Endodermal cell (in vitro differentiated cells): Measurements from ENCODE around the gene TMEM60. TPM values are rescaled to one million over a fixed set of nuclear protein-coding genes. Genes with fewer than 3 reads are reported as not detected.
A peak's percentile ranks its signal among the peaks of the same experiment; 100 is the strongest.

Experiments
- DNase-seq: peaks from one replicate; pipeline ENCODE4 v3.0.0-alpha.2; 2017
- H3K27ac ChIP-seq: 2 replicates; pipeline ENCODE4 v1.5.1; 2013; ENCODE audit warnings: mild to moderate bottlenecking, low read depth, low read length, moderate library complexity
- H3K27me3 ChIP-seq: 2 replicates; pipeline ENCODE4 v1.6.1; 2013; ENCODE audit warnings: mild to moderate bottlenecking, low read length, moderate library complexity; ENCODE audit not compliant: insufficient read depth, control insufficient read depth, poor library complexity, severe bottlenecking
- H3K36me3 ChIP-seq: 2 replicates; pipeline ENCODE4 v1.7.0; 2013; ENCODE audit warnings: mild to moderate bottlenecking, low read length, moderate library complexity; ENCODE audit not compliant: control insufficient read depth, insufficient read depth
- H3K4me1 ChIP-seq: one replicate; pipeline ENCODE4 v1.7.0; 2013; ENCODE audit warnings: low read length; ENCODE audit not compliant: control insufficient read depth, insufficient read depth
- H3K4me3 ChIP-seq: 2 replicates; pipeline ENCODE4 v1.5.1; 2013; ENCODE audit warnings: mild to moderate bottlenecking, low read length, moderate library complexity
- H3K9ac ChIP-seq: 2 replicates; pipeline ENCODE4 v1.6.1; 2013; ENCODE audit warnings: mild to moderate bottlenecking, low read length, moderate library complexity; ENCODE audit not compliant: poor library complexity, severe bottlenecking; ENCODE audit errors: extremely low read depth
- H3K9me3 ChIP-seq: 2 replicates; pipeline ENCODE4 v1.6.1; 2013; ENCODE audit warnings: mild to moderate bottlenecking, low read length, moderate library complexity; ENCODE audit not compliant: control insufficient read depth
- H3K27ac Mint-ChIP-seq: 2 replicates; pipeline ENCODE4 v1.8.0; 2020; ENCODE audit warnings: mixed read lengths
- H3K27me3 Mint-ChIP-seq: 2 replicates; pipeline ENCODE4 v1.8.0; 2021; ENCODE audit warnings: mild to moderate bottlenecking, mixed read lengths; ENCODE audit not compliant: insufficient read depth
- H3K36me3 Mint-ChIP-seq: 2 replicates; pipeline ENCODE4 v1.8.0; 2020; ENCODE audit warnings: low read depth, mixed read lengths
- H3K4me1 Mint-ChIP-seq: 2 replicates; pipeline ENCODE4 v1.8.0; 2020; ENCODE audit warnings: mixed read lengths
- H3K4me3 Mint-ChIP-seq: 2 replicates; pipeline ENCODE4 v1.8.0; 2020; ENCODE audit warnings: mild to moderate bottlenecking, moderate library complexity, mixed read lengths
- H3K9me3 Mint-ChIP-seq: 2 replicates; pipeline ENCODE4 v1.8.0; 2020; ENCODE audit warnings: mild to moderate bottlenecking, mixed read lengths
- WGBS, 2 experiments: methylation state at CpG; one replicate each; pipeline versions ENCODE4 v1.1.5 to v1.1.7; 2013; ENCODE audit warnings: missing lambda C conversion rate in 2 of 2, mixed read lengths in 1 of 2; ENCODE audit not compliant: insufficient coverage in 1 of 2, insufficient read length in 1 of 2; 5-methylcytosine and 5-hydroxymethylcytosine counted together
- total RNA-seq, 2 donors: library from RNA; stranded (reverse); fragmentation: NEBNext Ultra II Directional in 1 of 2; extraction: Animal tissue kit (Norgen Biotek cat#: 25700) in 1 of 2; gene quantifications; 2 replicates in 1 of 2; 3 replicates in 1 of 2; pipeline ENCODE4 v1.2.1, GENCODE V29; 2021
- TF ChIP-seq, protein P1 (sequence below): fragments of 200-600 bp; sonication (generic); conservative IDR thresholded peaks from 2 replicates; pipeline ENCODE4 v1.5.0; 2021; ENCODE audit warnings: antibody characterized with exemption, mild to moderate bottlenecking

The TMEM60 gene
- total RNA-seq, 2 donors from 2014 or later: 20.0 to 32.2 TPM

DNA sequence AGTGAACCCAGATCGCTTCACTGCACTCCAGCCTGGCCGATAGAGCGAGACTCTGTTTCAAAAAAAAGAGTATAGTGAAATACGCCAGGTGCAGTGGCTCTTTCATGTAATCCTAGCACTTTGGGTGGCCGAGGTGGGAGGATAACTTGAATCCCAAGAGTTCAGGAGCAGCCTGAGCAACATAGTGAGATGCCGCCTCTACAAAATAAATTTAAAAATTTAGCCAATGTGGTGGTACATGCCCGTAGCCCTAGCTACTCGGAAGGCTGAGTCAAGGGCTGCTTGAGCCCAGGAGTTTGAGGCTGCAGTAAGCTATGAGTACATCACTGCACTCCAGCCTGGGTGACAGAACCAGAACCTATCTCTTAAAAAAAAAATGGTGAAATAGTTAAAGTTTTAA, 27.9 kb downstream of the TMEM60 start:
- H3K4me1 Mint-ChIP-seq: peaks cover 16% of the 10 kb centered on the region
- Histone ChIP-seq H3K27ac (no peak overlapping the region), H3K4me1 (no peaks in the 10 kb centered on the region), H3K36me3 (peaks cover 43% of the 10 kb centered on the region), H3K9ac (no peak overlapping the region), H3K27me3 (no peaks in the 10 kb centered on the region), H3K4me3 (no peak overlapping the region), H3K9me3 (no peaks in the 10 kb centered on the region)
- 83 to 84% methylated on average over 7 to 8 of the region's 8 CpGs for WGBS, 2 experiments
- H3K36me3 Mint-ChIP-seq: peaks cover 39% of the 10 kb centered on the region
- H3K27ac Mint-ChIP-seq: no peak overlapping the region
- no peaks in the 10 kb centered on the region for H3K9me3 Mint-ChIP-seq
- DNase-seq: no peak
- H3K4me3 Mint-ChIP-seq: no peak overlapping the region
- TF ChIP-seq, protein P1, sequence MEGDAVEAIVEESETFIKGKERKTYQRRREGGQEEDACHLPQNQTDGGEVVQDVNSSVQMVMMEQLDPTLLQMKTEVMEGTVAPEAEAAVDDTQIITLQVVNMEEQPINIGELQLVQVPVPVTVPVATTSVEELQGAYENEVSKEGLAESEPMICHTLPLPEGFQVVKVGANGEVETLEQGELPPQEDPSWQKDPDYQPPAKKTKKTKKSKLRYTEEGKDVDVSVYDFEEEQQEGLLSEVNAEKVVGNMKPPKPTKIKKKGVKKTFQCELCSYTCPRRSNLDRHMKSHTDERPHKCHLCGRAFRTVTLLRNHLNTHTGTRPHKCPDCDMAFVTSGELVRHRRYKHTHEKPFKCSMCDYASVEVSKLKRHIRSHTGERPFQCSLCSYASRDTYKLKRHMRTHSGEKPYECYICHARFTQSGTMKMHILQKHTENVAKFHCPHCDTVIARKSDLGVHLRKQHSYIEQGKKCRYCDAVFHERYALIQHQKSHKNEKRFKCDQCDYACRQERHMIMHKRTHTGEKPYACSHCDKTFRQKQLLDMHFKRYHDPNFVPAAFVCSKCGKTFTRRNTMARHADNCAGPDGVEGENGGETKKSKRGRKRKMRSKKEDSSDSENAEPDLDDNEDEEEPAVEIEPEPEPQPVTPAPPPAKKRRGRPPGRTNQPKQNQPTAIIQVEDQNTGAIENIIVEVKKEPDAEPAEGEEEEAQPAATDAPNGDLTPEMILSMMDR: no peak
- H3K27me3 Mint-ChIP-seq: no peaks in the 10 kb centered on the region

- DNase-seq: no peak
- Mint-ChIP-seq H3K9me3 (no peaks in the 10 kb centered on the region), H3K4me3 (no peak overlapping the region), H3K27ac (peak overlapping the region; percentile 97), H3K27me3 (no peaks in the 10 kb centered on the region), H3K36me3 (peaks cover 27% of the 10 kb centered on the region), H3K4me1 (peaks cover 22% of the 10 kb centered on the region)
- no peaks in the 10 kb centered on the region for H3K27me3 ChIP-seq
- H3K4me3 ChIP-seq: peak overlapping the region; percentile 30
- H3K36me3 ChIP-seq: peaks cover 24% of the 10 kb centered on the region
- H3K4me1 ChIP-seq: no peaks in the 10 kb centered on the region
- no peak overlapping the region for H3K9ac ChIP-seq
- 94% methylated on average over 6 of the region's 6 CpGs; no CpG with 5 or more reads in 1 of the 2 experiments for WGBS, 2 experiments
- TF ChIP-seq, protein P1: no peak
- H3K27ac ChIP-seq: no peak overlapping the region
- no peaks in the 10 kb centered on the region for H3K9me3 ChIP-seq
Observed at GRCh38 chr7:77766801-77767605, 31.2 kb downstream of the TMEM60 start.

DNA sequence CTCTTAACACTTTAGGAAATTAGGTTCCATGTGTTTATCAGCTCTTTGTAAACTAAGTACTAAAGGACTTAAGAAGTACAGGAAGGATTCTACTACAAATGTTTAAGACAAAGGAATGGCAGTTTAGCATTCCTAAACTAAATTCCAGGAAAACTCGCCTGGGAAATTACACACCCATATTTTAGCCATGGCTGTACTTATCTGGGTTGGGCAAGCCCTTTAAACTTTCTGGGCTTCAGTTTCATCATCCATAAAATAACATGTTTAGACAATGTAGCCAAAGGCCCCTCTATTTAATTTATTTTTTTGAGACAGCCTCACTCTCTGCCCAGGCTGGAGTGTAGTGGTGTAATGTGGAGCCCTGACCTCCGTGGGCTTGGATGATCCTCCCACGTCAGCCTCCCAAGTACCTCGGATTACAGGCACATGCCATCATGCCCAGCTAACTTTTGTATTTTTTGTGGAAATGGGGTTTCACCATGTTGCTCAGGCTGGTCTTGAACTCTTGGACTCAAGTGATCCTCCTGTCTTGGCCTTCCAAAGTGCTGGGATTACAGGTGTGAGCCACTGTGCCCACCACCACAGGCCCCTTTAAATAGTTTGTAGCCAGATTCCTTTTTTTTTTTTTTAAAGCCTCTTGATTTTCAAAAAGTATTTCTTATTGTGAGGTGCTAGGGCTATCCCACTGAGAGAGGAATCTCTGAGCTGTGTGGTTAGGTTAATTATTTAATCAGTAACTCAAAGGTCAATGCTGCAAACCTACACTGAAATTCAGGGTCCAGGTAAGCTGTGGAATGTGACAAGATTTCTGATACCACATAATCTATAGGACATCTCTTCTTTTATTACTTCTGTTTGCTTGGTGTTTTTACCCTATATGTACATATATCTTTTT, 32.1 kb downstream of the TMEM60 start:
- TF ChIP-seq, protein P1: no peak
- Mint-ChIP-seq H3K27me3 (no peaks in the 10 kb centered on the region), H3K4me1 (peaks cover 24% of the 10 kb centered on the region), H3K4me3 (no peak overlapping the region), H3K27ac (peak overlapping the region; percentile 97), H3K36me3 (peaks cover 26% of the 10 kb centered on the region), H3K9me3 (no peaks in the 10 kb centered on the region)
- whole genome bisulfite sequencing, 2 experiments: 93 to 100% methylated on average over 1 to 4 of the region's 4 CpGs
- Histone ChIP-seq H3K9me3 (no peaks in the 10 kb centered on the region), H3K4me3 (peak overlapping the region; percentile 30), H3K4me1 (no peaks in the 10 kb centered on the region), H3K27ac (peak overlapping the region; percentile 57), H3K36me3 (peaks cover 24% of the 10 kb centered on the region), H3K27me3 (no peaks in the 10 kb centered on the region), H3K9ac (peak overlapping the region; percentile 53)
- DNase-seq: no peak
